Pulmonary artery endothelial cell (primary cell): Measurements from ENCODE around the gene MFN2. TPM values are rescaled to one million over a fixed set of nuclear protein-coding genes. Genes with fewer than 3 reads are reported as not detected.
A peak's percentile ranks its signal among the peaks of the same experiment; 100 is the strongest.
"Not testable (repeated sequence)": the region's sequence is repeated elsewhere in the genome, so short reads cannot be mapped to it uniquely, and the experiment has no call there.

Experiments
- DNase-seq: peaks from one replicate; pipeline ENCODE4 v3.0.0-alpha.2; 2011; ENCODE audit warnings: low read depth, low spot score
- total RNA-seq: library from RNA; depleted of rRNA; stranded (reverse); fragments of >200 nt; gene quantifications from 2 replicates; pipeline ENCODE4 v1.2.3, GENCODE V29; 2014

MFN2 gene
- total RNA-seq, 1 donor from 2014 or later, result 60.5 TPM

- DNase-seq, result peak; percentile 20
Measured at GRCh38 chr1:11997081-11997850, 17.0 kb downstream of the MFN2 start.

GRCh38 chr1:11998636-11999035 lies 18.4 kb downstream of the MFN2 start:
- no peak for DNase-seq

- DNase-seq, result no peak
Measured at GRCh38 chr1:11999236-11999635, 19.0 kb downstream of the MFN2 start.

GRCh38 chr1:12001249-12001917 lies 21.1 kb downstream of the MFN2 start:
- no peak for DNase-seq

- no peak for DNase-seq
Measured at GRCh38 chr1:12001996-12002493, 21.8 kb downstream of the MFN2 start.

- no peak for DNase-seq
Measured at GRCh38 chr1:12003762-12004161, 23.5 kb downstream of the MFN2 start.

- DNase-seq, result no peak
Measured at GRCh38 chr1:12005488-12006166, 25.4 kb downstream of the MFN2 start.

GRCh38 chr1:12006167-12006921 lies 26.1 kb downstream of the MFN2 start:
- no peak for DNase-seq

GRCh38 chr1:12007204-12007603 lies 27.0 kb downstream of the MFN2 start:
- DNase-seq, result no peak

- not testable (repeated sequence) for DNase-seq
Measured at GRCh38 chr1:12008355-12008754, 28.1 kb downstream of the MFN2 start.

GRCh38 chr1:12009318-12009947 lies 29.2 kb downstream of the MFN2 start:
- DNase-seq, result no peak

- no peak for DNase-seq
Measured at GRCh38 chr1:12010746-12011570, 30.7 kb downstream of the MFN2 start.

- DNase-seq, result no peak
Measured at GRCh38 chr1:12011998-12012397, 31.8 kb downstream of the MFN2 start.

- DNase-seq, result no peak
Measured at GRCh38 chr1:12012560-12013316, 32.5 kb downstream of the MFN2 start.

- no peak for DNase-seq
Measured at GRCh38 chr1:12014141-12014991, 34.1 kb downstream of the MFN2 start.

GRCh38 chr1:12015001-12015491 lies 34.8 kb downstream of the MFN2 start:
- no peak for DNase-seq

GRCh38 chr1:12015499-12015898 lies 35.3 kb downstream of the MFN2 start:
- DNase-seq, result no peak

GRCh38 chr1:12016182-12016581 lies 35.9 kb downstream of the MFN2 start:
- DNase-seq, result no peak
